Placental pericyte (primary cell): ENCODE measurements around the gene HIGD2A. TPM values are rescaled to one million over a fixed set of nuclear protein-coding genes. Genes with fewer than 3 reads are reported as not detected.
A peak's percentile ranks its signal among the peaks of the same experiment; 100 is the strongest.

ENCODE experiments used
- small RNA-seq: library from RNA; depleted of rRNA; stranded (forward); fragments of <200 nt; gene quantifications from one replicate; pipeline ENCODE3, GENCODE V24; 2012; ENCODE audit warnings: low replicate concordance
- total RNA-seq: library from RNA; depleted of rRNA; stranded (reverse); fragments of >200 nt; gene quantifications from 2 replicates; pipeline ENCODE4 v1.2.3, GENCODE V29; 2012

HIGD2A gene
- total RNA-seq: 29.6 and 39.8 TPM in 2 replicates

DNA sequence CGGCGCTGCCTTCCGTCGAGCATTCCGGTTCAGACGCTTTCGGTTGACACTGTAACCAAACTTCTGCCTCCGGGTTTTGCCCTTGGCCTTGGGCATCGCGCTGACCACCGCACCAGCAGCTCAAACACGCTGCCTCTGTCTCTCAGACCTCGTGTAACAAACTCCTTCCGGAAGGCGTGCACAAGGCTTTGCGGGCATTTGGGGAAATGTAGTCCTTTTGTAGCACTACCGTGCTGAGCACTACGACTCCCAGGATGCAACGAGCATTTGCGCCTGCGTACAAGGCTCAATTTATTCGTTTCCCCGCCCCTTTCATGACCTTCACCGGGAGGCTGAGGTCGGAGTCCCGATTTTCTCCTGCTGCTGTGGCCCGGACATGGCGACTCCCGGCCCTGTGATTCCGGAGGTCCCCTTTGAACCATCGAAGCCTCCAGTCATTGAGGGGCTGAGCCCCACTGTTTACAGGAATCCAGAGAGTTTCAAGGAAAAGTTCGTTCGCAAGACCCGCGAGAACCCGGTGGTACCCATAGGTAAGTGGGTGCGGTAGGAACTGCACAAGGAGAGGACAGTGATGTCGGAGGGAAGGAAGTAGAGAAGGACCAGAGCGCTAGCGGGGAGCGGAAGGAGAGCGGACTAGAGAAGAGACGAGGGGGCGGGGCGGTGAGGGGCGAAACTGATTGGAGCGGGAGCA lies at the start of gene HIGD2A, which contains the start of gene NOP16:
Gene HIGD2A (plus strand): TSS at position 308 of the 691 bp plus-strand sequence. CDS start 69 bp downstream, at position 377.
Gene NOP16 (minus strand): TSS at position 155 of the 691 bp plus-strand sequence. CDS start 59 bp downstream, at position 96.

GRCh38 chr5:176361437-176362232 lies 26.9 kb upstream of the HIGD2A start, which contains the start of gene KIAA1191:
TSS of gene KIAA1191 (minus strand) at chr5:176361764. CDS start at chr5:176359508, 2,256 bp downstream.

GRCh38 chr5:176365351-176366231 lies 23.0 kb upstream of the HIGD2A start, which contains the start of gene ARL10:
TSS of gene ARL10 (plus strand) at chr5:176365487. CDS start at chr5:176365564, 77 bp downstream.

GRCh38 chr5:176415952-176416924 lies 27.7 kb downstream of the HIGD2A start, which contains the start of gene CLTB:
TSS of gene CLTB (minus strand) at chr5:176416539. CDS start at chr5:176416363, 176 bp downstream.

Small RNA genes within 50 kb of the gene (small RNA-seq; reads per million reads assigned to genes)
- gene AC010297.1 (not detected), gene MIR1271 (2.9 reads per million, percentile 78 among the genes with 10 or more reads in this experiment)

Other genes starting within 250 kb of the HIGD2A start
- gene SIMC1, start 150.3 kb upstream of the HIGD2A start, total RNA-seq: 7.9 TPM in 2 replicates
- 72.9 and 126 TPM in 2 replicates for gene KIAA1191, start 27.0 kb upstream of the HIGD2A start, total RNA-seq
- gene ARL10, start 23.3 kb upstream of the HIGD2A start, total RNA-seq: 9.4 and 11.6 TPM in 2 replicates
- gene NOP16, start 153 bp upstream of the HIGD2A start, total RNA-seq: 15.9 and 19.5 TPM in 2 replicates
- 77.5 and 102 TPM in 2 replicates for gene CLTB, start 27.8 kb downstream of the HIGD2A start, total RNA-seq
- 48.1 and 49.2 TPM in 2 replicates for gene FAF2, start 59.6 kb downstream of the HIGD2A start, total RNA-seq
- gene RNF44, start 148.7 kb downstream of the HIGD2A start, total RNA-seq: 6.1 and 6.9 TPM in 2 replicates
- not detected in 2 replicates for gene CDHR2, start 160.6 kb downstream of the HIGD2A start, total RNA-seq
- gene GPRIN1, start 221.4 kb downstream of the HIGD2A start, total RNA-seq: 1.8 and 11.9 TPM in 2 replicates
- 0.14 TPM in 1 of 2 replicates, not detected in the other for gene SNCB, start 241.8 kb downstream of the HIGD2A start, total RNA-seq
- gene EIF4E1B, start 241.9 kb downstream of the HIGD2A start, total RNA-seq: not detected in 2 replicates